NCI-H128 (cell line): ENCODE data around the gene TBPL2.
"Not testable (repeated sequence)": the region's sequence is repeated elsewhere in the genome, so short reads cannot be mapped to it uniquely, and the experiment has no call there.

Experiments
- DNase-seq: peaks from one replicate; lab custom pipeline; 2025; ENCODE audit not compliant: unreplicated experiment; lab: John Stamatoyannopoulos, UW

Gene TBPL2

DNA sequence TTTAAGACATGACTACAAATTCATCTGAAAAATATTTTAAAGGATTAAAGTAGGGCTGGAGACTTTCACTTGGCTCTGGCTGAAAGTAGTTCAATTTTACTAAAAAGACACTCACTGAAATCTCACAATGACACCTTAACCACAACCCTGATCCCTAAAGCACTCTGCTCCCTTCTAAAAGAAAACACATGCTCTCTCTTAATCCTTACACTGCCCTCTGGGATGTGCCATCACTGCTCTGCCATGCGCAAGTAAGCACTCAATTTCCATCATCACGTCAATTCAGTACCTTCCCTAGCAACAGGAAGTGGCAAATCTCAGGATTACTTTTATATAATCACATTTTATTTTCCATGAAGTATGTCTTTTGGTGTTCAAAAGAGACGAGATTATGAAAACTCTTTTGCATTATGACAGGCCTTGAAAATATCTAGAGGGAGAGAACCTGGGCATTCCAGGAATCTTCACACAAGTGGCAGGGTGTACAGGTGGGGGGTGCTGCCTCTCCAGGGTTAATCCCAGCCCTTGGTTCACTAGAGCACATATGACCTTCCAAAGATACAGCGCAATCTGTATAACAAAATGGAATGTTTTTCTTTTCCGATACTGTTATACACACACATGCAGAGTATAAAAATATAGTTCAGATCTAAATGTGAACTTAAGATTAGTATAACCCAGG lies 36.1 kb downstream of the TBPL2 start:
- DNase-seq = no peak

DNA sequence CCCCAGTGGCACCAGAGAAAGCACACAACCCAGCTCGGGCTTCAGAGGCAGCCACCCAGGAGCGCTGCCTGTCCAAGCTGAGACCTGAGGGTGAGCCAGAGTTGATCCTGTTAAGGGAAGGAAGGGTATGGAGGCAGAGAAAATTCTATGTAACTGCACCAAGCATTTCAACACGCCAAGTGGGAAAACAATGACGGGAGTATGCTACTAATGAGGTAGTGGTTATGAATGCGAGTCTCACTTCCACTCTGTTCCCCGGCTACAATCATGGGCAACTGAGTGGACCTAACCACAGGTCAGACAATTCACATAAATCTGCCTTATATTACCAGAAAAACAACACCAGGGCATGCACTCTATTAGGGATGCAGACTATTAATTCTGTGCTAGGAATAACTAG lies 38.7 kb downstream of the TBPL2 start:
- DNase-seq = no peak

DNA sequence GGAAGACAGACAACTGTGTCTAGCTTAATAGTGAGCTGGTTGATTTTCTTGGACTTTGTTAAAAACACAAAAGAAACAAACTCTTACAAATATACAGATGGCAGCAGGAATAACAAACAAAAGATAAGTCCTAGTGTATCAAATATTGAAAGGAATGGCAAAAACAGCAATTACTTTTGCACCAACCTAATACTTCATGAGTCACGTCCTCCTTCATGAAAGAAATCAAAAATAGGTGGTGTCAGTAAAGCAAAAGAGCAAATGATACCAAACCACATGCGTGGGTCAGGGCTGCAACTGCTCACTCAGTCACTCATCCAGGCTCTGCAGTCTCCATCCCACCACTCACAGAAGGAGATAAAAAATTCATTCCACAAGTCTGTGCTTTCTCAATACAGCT lies 40.6 kb downstream of the TBPL2 start:
- no peak for DNase-seq

GRCh38 chr14:55399183-55399582 lies 41.2 kb downstream of the TBPL2 start:
- no peak for DNase-seq

GRCh38 chr14:55398679-55399078 lies 41.7 kb downstream of the TBPL2 start:
- DNase-seq = no peak

- no peak for DNase-seq
These were observed 51.1 kb downstream of the TBPL2 start for GRCh38 chr14:55389330-55389729.

- no peak for DNase-seq
These were observed 52.3 kb downstream of the TBPL2 start for GRCh38 chr14:55388160-55388559.

- DNase-seq = no peak
These were observed 53.3 kb downstream of the TBPL2 start for GRCh38 chr14:55387121-55387520.

- no peak for DNase-seq
These were observed 54.2 kb downstream of the TBPL2 start for GRCh38 chr14:55386037-55386808.

- no peak for DNase-seq
These were observed 55.9 kb downstream of the TBPL2 start for GRCh38 chr14:55384536-55384935.

DNA sequence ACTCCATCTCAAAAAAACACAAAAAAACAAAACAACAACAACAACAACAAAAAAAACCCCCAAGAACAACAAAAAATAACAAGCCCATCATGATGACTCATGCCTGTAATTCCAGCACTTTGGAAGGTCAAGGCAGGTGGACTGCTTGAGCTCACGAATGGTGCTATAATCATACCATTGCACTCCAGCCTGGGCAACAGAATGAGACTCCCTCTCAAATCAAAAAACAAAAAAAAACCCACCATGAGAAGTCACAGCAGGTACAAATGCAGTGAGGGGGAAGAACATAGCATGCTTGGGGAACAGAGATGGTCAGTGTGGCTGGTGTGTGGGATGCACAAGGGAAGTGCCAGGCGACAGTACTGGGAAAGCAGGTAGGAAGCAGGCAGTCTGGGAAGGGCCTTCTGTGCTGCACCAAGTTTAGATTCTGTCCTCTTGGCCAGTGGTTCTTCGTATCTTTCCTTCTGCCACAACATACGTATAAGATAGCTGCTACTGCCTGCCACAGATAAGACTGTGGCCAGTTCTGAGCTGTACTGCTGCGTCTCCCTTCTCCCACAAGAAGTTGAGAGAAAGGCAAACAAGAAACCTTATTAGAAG lies 56.8 kb downstream of the TBPL2 start:
- DNase-seq = no peak

- DNase-seq = not testable (repeated sequence)
These were observed 57.4 kb downstream of the TBPL2 start for GRCh38 chr14:55383056-55383466.

GRCh38 chr14:55382483-55382882 lies 57.9 kb downstream of the TBPL2 start:
- no peak for DNase-seq

- no peak for DNase-seq
These were observed 58.9 kb downstream of the TBPL2 start for GRCh38 chr14:55381561-55381960.

DNA sequence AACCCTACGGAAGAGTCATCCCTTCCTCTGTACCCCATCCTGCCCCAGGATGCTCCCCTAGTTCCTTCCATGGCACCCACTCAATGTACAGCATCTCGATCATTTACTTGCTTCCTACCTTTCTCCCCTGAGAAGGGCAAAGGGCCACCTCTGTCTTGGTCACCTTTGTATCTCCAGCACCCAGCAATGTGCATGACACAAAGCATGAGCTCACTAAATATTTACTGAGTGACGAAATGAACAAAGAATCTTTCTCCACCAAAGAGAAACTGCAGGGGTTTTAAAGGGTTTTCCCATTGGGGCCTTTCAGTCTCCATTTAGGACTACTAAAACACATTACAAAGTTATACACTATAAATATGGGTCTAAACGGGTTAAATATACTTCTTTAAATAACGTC lies 59.4 kb downstream of the TBPL2 start:
- no peak for DNase-seq

DNA sequence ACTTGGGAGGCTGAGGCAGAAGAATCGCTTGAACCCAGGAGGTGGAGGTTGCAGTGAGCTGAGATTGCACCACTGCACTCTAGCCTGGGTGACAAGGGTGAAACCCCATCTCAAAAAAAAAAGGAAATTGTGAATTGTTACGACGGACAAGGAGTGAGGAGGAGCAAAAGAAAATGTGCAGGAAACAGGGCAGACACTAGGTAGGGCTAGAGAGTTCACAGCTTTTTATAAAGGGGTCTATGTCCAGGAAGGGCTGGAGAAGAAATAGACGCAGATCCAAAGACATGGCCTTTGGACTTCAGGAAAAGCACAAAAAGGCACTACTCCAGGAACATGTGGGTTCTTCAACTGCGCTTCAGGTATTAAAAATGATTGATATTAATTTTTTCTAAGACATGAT lies 63.2 kb downstream of the TBPL2 start:
- DNase-seq = no peak

DNA sequence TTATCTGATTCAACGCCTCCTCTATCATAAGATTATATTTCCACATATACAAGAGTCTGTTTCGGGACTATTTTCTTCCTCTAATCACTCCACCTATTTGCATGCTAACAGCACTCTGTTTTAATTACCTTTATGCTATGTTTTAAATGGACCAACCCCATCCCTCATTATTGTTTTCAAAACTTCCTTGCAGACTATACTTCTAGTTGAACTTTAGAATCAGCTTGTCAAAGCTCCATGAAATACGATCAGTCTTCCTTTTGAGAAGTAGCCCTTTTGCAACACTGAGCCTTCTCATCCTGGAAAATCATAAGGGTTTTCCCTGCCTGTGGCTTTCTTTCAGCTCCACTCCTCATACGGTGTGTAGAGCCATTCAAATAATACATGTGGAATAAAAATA lies 65.6 kb downstream of the TBPL2 start:
- DNase-seq = no peak

GRCh38 chr14:55373784-55374705 lies 66.4 kb downstream of the TBPL2 start:
- DNase-seq = no peak

GRCh38 chr14:55372825-55373224 lies 67.6 kb downstream of the TBPL2 start:
- no peak for DNase-seq

DNA sequence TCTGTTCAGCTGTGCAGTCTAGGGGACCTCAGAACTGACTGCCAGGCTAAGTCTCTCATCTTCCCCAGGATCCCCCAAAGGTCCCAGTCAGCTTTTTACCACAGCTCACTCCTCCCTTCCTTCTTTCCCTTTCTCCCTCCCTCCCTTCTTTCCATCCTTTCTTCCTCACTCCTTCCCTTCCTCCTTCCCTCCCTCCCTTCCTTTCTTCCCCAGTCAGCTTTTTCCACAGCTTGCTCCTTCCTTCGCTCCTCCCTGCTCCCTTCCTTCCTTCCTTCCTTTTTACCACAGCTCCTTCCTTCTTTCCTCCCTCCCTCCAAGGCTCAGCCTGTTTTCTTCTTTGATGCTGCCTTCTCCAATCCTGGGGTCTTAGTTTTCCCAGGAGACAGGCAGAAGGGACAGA lies 68.0 kb downstream of the TBPL2 start:
- DNase-seq = no peak

DNA sequence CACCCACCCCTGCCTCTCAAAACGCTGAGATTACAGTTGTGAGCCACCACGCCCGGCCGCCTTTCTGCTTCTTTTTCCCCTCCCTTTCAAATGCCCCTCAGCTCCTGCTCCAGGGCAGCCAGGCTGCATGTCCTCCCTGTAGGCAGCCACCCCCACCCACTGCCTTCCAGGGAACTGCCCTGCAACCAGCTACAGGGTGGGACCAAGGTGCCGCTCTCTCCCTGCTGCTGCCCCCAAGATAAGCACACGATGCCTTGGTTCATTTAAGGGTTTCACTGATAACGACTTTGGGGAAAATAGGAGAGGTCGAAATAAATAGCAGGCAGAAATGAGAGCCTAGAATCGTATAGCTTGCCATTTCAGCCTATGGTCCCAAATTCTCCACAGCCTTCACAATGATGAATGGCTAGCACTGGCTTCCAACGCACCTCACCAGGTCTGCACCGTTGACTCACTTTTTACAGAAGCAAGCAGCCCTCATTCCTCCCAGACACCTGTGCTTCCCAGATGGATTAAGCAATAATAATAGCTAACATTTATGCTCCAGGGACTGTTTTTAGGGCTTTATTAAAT lies 69.4 kb downstream of the TBPL2 start:
- DNase-seq = no peak
